ENCODE results near the gene GPNMB.

The GPNMB gene

GRCh38 chr7:23247603-23248335 is 1.2 kb downstream of the GPNMB start (continued):
- TF ChIP-seq ZNF518A (tag by site-specific recombination; conservative IDR thresholded peaks at IDR 0.05; ENCODE audit: low read depth) (no peak), ZNF544 (tag by site-specific recombination; IDR thresholded peaks at IDR 0.05) (no peak), SCRT1 (tag by site-specific recombination; IDR thresholded peaks at IDR 0.05; ENCODE audit: borderline replicate concordance) (no peak), ZNF664 (tag by site-specific recombination; IDR thresholded peaks at IDR 0.05) (no peak), ZSCAN18 (tag by site-specific recombination; IDR thresholded peaks at IDR 0.05) (no peak), BCL11A (tag by site-specific recombination; IDR thresholded peaks at IDR 0.05; ENCODE audit: low read depth) (no peak), BCL11B (tag by site-specific recombination; IDR thresholded peaks at IDR 0.05; ENCODE audit: low read depth) (no peak), HOXD13 (CRISPR knock-in tag; IDR thresholded peaks at IDR 0.05; ENCODE audit: borderline replicate concordance) (no peak), ZSCAN4 (tag by site-specific recombination; IDR thresholded peaks at IDR 0.05) (no peak), ZNF777 (tag by site-specific recombination; IDR thresholded peaks at IDR 0.05; ENCODE audit: borderline replicate concordance) (no peak)

GRCh38 chr7:23249486-23249885 is 2.9 kb downstream of the GPNMB start:
- Histone ChIP-seq H3K36me3 (ENCODE audit: control insufficient read depth in 2 of 2, insufficient read depth in 1 of 2, low read length in 2 of 2) (no peaks in the 10 kb centered on the region), H3K27ac (ENCODE audit: extremely low read depth, low read depth, low read length) (no peak overlapping the region), H3K9me3 (ENCODE audit: control insufficient read depth, insufficient read depth, low read depth, low read length) (no peaks in the 10 kb centered on the region), H3K4me1 (ENCODE audit: control insufficient read depth, insufficient read depth, low read length) (no peaks in the 10 kb centered on the region; the same call in 1 of the 2 replicates), H3K4me3 (ENCODE audit: low read depth, low read length) (no peak overlapping the region)
- ChIA-PET POLR2A (no interaction called here), CTCF (interaction anchor here (1.8 kb wide), 1 partner anchor 13 kb away, joined by 6 read pairs; no protein-coding TSS in a partner anchor)
- TF ChIP-seq ZFP3 (tag by site-specific recombination; IDR thresholded peaks at IDR 0.05; ENCODE audit: low read depth): no peak
- TF ChIP-seq ZNF391 (tag by site-specific recombination; IDR thresholded peaks at IDR 0.05; ENCODE audit: borderline replicate concordance, low read depth): no peak
- no peak for TF ChIP-seq ZNF2 (tag by site-specific recombination; IDR thresholded peaks at IDR 0.05)
- no peak for TF ChIP-seq HOXC10 (CRISPR knock-in tag; IDR thresholded peaks at IDR 0.05)
- no peak for TF ChIP-seq ZSCAN4 (tag by site-specific recombination; IDR thresholded peaks at IDR 0.05)
- TF ChIP-seq ZNF398 (tag by site-specific recombination; IDR thresholded peaks at IDR 0.05): no peak
- no peak for TF ChIP-seq ZNF148 (tag by site-specific recombination; IDR thresholded peaks at IDR 0.05; ENCODE audit: borderline replicate concordance)
- no peak for TF ChIP-seq SP2 (tag by site-specific recombination; IDR thresholded peaks at IDR 0.05)
- TF ChIP-seq WT1 (tag by site-specific recombination; IDR thresholded peaks at IDR 0.05): no peak
- TF ChIP-seq ZNF677 (tag by site-specific recombination; IDR thresholded peaks at IDR 0.05): no peak
- no peak for TF ChIP-seq ZNF274 (IDR thresholded peaks at IDR 0.05; ENCODE audit: low read length)
- TF ChIP-seq ZNF274 (tag by site-specific recombination; IDR thresholded peaks at IDR 0.05; ENCODE audit: borderline replicate concordance): no peak
- TF ChIP-seq ZNF239 (tag by site-specific recombination; IDR thresholded peaks at IDR 0.05): no peak
- TF ChIP-seq PRDM1 (tag by site-specific recombination; IDR thresholded peaks at IDR 0.05): no peak

All from HEK293 (cell line).